VCaP (cell line): ENCODE data around the gene PRKCH.

ENCODE experiments used
- H3K27ac ChIP-seq: fragments of 450-650 bp; 2 replicates; pipeline ENCODE4 v1.5.1; 2017
- CTCF ChIP-seq: fragments of 450-650 bp; conservative IDR thresholded peaks from 2 replicates; pipeline ENCODE4 v1.5.1; 2017; ENCODE audit warnings: mild to moderate bottlenecking, moderate library complexity

PRKCH gene

GRCh38 chr14:61535458-61535857, 214.1 kb downstream of the PRKCH start:
- no peak for TF ChIP-seq CTCF

GRCh38 chr14:61536661-61537562, 215.5 kb downstream of the PRKCH start:
- H3K27ac ChIP-seq = peak overlapping the region; percentile 95
- no peak for TF ChIP-seq CTCF

More at GRCh38 chr14:61535458-61535857, 214.1 kb downstream of the PRKCH start:
- peak overlapping the region; percentile 95; the same call in 1 of the 2 replicates for H3K27ac ChIP-seq

DNA sequence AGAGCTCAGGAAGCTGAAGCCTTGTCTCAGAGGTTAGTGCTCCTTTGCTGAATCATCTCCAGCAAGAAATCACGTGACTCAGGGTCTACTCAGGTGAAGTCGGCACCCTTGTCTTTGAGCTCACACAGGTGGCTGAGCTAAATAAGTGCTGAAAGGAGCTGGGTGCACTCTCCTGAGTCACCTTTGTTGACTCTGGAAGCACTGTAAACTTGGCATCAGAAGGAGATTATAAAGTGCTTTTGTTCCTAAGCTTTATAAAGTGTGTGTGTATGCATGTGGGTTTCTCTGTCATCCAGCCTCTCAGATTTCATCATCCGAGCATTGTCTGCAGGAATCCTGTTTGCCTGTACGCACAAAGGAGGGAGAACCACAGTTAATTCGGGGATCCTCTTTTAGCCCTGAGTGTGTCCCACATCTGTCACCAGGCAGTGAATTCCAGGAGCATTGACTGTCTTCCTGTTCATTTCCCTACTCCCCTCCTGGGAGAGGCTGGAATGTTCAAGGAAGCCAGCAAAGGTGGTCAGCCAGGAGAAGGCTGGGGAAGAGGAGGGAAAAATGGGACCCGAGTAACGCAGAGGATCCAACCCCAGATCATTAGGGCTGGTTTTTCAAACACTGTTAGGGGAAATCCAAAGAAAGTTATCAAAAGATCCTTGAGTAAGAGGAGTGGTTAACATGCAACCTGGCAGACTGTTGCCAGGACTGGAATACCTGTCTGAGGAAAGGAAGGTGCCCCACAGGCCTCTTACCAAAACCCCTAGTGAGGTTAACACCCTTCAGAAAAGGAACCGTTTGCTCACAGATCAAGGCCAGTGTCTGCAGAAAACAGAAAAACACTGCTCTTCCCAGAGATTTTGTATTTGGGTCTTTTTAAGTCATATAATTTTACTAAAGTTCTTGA, 216.4 kb downstream of the PRKCH start:
- peak overlapping the region; percentile 95 for H3K27ac ChIP-seq
- TF ChIP-seq CTCF = no peak

- peak overlapping the region; percentile 95 for H3K27ac ChIP-seq
- TF ChIP-seq CTCF = no peak
Measured at GRCh38 chr14:61538464-61539022, 217.2 kb downstream of the PRKCH start.

GRCh38 chr14:61539631-61540030, 218.3 kb downstream of the PRKCH start:
- no peak overlapping the region; the same call in 1 of the 2 replicates for H3K27ac ChIP-seq

DNA sequence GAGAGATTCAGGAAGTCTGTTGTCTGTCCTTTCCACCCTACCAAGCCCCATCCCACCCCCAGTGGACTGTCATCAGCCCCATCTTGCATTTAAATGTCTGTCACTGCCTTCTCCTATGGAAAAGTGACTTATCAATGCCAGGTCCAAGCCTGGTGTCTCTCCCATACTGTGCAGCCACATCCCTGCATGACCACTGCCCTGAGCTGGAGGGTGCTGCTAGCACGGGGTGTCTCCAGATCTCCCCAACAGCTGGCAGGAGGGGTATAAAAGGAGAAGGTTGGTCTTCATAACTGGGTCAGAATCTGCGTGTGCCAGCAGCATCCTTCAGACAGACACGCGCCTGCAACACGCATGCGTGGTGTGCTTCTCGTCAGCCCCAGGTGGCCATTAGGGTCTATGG, 219.6 kb downstream of the PRKCH start:
- no peak overlapping the region for H3K27ac ChIP-seq
- no peak for TF ChIP-seq CTCF

More at GRCh38 chr14:61539631-61540030, 218.3 kb downstream of the PRKCH start:
- no peak for TF ChIP-seq CTCF
